Activated B cell treated with CpG ODN at 0.5 μM for 24 hours (primary cell): ENCODE results near the gene MACO1. TPM values are rescaled to one million over a fixed set of nuclear protein-coding genes. Genes with fewer than 3 reads are reported as not detected.

ENCODE experiments used
- ATAC-seq: fragments of 200-7000 bp; cut with Tn5 transposase; one replicate; pipeline ENCODE4 v1.10.0; 2021; ENCODE audit warnings: low read depth, mild to moderate bottlenecking, moderate library complexity
- CTCF ChIA-PET: fragments of 350-600 bp; sonication (Branson Sonifier 250); formaldehyde crosslinking; loops from one replicate; lab custom pipeline; 2021; ENCODE audit warnings: antibody characterized with exemption; lab: Charles Lee
- POLR2A ChIA-PET: fragments of 350-600 bp; sonication (Branson Sonifier 250); formaldehyde crosslinking; loops from one replicate; lab custom pipeline; 2021; ENCODE audit warnings: antibody characterized with exemption; lab: Charles Lee
- DNase-seq: peaks from one replicate; pipeline ENCODE4 v3.0.0; 2022
- H3K27ac Mint-ChIP-seq: one replicate; pipeline ENCODE4 v1.8.0; 2020; ENCODE audit warnings: mixed read lengths
- H3K27me3 Mint-ChIP-seq: one replicate; pipeline ENCODE4 v1.8.0; 2021; ENCODE audit warnings: mixed read lengths
- H3K36me3 Mint-ChIP-seq: one replicate; pipeline ENCODE4 v1.8.0; 2021; ENCODE audit warnings: low read depth, mixed read lengths
- H3K4me1 Mint-ChIP-seq: one replicate; pipeline ENCODE4 v1.8.0; 2021; ENCODE audit warnings: mixed read lengths
- H3K4me3 Mint-ChIP-seq: one replicate; pipeline ENCODE4 v1.8.0; 2020; ENCODE audit warnings: mild to moderate bottlenecking, mixed read lengths
- H3K9me3 Mint-ChIP-seq: one replicate; pipeline ENCODE4 v1.8.0; 2020; ENCODE audit warnings: mixed read lengths
- intact Hi-C: fragments of 100-400 bp; cut with micrococcal nuclease; formaldehyde crosslinking; loops from one replicate; pipeline ENCODE4 v1.15.1; 2024
- total RNA-seq: library from RNA; stranded (reverse); gene quantifications from 2 replicates; pipeline ENCODE4 v1.2.3, GENCODE V29; 2022
- TF ChIP-seq, protein P1 (sequence below): fragments of 200-600 bp; IDR thresholded peaks from one replicate; pipeline ENCODE4 v1.8.0; 2022; ENCODE audit warnings: antibody characterized with exemption, mild to moderate bottlenecking

Gene MACO1
- total RNA-seq, 1 donor from 2014 or later = 19.7 TPM

DNA sequence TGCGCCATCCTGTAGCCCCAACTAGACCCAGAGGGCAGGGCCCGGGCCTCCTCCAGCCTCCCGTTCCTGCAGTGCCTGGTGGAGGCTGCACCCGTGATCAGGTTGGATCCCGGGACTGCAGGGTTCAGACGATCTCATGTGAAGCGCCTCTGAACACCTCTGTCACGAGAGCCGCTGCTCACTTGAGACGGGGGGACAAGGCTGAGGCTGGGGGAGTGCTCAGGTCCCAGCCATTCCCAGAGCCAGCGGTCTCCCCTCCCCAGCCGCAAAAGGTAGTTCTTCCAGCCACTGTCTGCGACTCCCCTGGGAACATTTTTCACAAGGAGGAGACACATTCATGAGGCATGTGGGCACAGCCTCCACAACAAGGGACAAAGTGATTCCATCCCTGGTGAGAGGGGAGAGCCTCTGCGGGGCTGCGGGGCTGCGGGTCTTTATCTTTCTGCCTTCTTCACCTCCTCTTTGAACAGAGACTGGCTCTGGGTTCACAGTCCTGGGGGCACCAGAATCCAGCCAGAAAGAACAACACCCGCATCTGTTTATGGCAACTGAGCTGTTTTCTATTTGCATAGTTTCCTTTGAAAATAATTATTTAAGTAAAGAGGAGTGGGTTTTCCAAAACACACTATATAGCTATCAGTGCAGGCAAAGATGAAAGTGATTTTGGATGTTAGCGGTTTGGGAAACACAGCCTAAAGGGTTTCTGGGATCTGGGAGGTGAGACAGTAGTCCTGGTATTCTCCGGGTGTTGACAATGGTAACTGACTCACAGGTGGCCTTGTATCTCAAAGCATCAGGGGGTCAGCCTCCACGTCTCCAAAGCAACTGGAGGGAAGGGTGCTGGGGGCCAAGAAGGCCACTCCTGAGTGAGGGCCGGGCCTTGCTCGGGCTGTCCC is 99.7 kb downstream of the MACO1 start:
- no peak overlapping the region for H3K27ac Mint-ChIP-seq
- POLR2A ChIA-PET = interaction anchor here (0.5 kb wide), 1 partner anchor 83 kb away, joined by 3 read pairs; no protein-coding TSS in a partner anchor
- no peak overlapping the region for H3K4me3 Mint-ChIP-seq
- TF ChIP-seq, protein P1, sequence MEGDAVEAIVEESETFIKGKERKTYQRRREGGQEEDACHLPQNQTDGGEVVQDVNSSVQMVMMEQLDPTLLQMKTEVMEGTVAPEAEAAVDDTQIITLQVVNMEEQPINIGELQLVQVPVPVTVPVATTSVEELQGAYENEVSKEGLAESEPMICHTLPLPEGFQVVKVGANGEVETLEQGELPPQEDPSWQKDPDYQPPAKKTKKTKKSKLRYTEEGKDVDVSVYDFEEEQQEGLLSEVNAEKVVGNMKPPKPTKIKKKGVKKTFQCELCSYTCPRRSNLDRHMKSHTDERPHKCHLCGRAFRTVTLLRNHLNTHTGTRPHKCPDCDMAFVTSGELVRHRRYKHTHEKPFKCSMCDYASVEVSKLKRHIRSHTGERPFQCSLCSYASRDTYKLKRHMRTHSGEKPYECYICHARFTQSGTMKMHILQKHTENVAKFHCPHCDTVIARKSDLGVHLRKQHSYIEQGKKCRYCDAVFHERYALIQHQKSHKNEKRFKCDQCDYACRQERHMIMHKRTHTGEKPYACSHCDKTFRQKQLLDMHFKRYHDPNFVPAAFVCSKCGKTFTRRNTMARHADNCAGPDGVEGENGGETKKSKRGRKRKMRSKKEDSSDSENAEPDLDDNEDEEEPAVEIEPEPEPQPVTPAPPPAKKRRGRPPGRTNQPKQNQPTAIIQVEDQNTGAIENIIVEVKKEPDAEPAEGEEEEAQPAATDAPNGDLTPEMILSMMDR = no peak
- H3K36me3 Mint-ChIP-seq = no peaks in the 10 kb centered on the region
- no peak for ATAC-seq
- CTCF ChIA-PET = no interaction called here
- H3K27me3 Mint-ChIP-seq = peaks cover 2% of the 10 kb centered on the region
- H3K4me1 Mint-ChIP-seq = no peaks in the 10 kb centered on the region
- intact Hi-C loops = no loop called here
- peaks cover 2% of the 10 kb centered on the region for H3K9me3 Mint-ChIP-seq
- no peak for DNase-seq

- Mint-ChIP-seq H3K27ac (no peak overlapping the region), H3K36me3 (no peaks in the 10 kb centered on the region), H3K27me3 (peaks cover 2% of the 10 kb centered on the region), H3K4me3 (no peak overlapping the region), H3K4me1 (no peaks in the 10 kb centered on the region), H3K9me3 (no peaks in the 10 kb centered on the region)
- TF ChIP-seq, protein P1 = no peak
- intact Hi-C loops = no loop called here
- CTCF ChIA-PET = no interaction called here
- DNase-seq = no peak
- POLR2A ChIA-PET = interaction anchor here (0.5 kb wide), 1 partner anchor 82 kb away, joined by 3 read pairs; no protein-coding TSS in a partner anchor
- no peak for ATAC-seq
Measured at GRCh38 chr1:25531082-25531461, 100.4 kb downstream of the MACO1 start.

- TF ChIP-seq, protein P1 = no peak
- H3K4me1 Mint-ChIP-seq = no peaks in the 10 kb centered on the region
- POLR2A ChIA-PET = no interaction called here
- no peaks in the 10 kb centered on the region for H3K36me3 Mint-ChIP-seq
- CTCF ChIA-PET = no interaction called here
- intact Hi-C loops = no loop called here
- no peaks in the 10 kb centered on the region for H3K9me3 Mint-ChIP-seq
- H3K4me3 Mint-ChIP-seq = no peak overlapping the region
- ATAC-seq (no peak), DNase-seq (no peak)
- no peak overlapping the region for H3K27ac Mint-ChIP-seq
- H3K27me3 Mint-ChIP-seq = peaks cover 5% of the 10 kb centered on the region
Measured at GRCh38 chr1:25532970-25533369, 102.3 kb downstream of the MACO1 start.

DNA sequence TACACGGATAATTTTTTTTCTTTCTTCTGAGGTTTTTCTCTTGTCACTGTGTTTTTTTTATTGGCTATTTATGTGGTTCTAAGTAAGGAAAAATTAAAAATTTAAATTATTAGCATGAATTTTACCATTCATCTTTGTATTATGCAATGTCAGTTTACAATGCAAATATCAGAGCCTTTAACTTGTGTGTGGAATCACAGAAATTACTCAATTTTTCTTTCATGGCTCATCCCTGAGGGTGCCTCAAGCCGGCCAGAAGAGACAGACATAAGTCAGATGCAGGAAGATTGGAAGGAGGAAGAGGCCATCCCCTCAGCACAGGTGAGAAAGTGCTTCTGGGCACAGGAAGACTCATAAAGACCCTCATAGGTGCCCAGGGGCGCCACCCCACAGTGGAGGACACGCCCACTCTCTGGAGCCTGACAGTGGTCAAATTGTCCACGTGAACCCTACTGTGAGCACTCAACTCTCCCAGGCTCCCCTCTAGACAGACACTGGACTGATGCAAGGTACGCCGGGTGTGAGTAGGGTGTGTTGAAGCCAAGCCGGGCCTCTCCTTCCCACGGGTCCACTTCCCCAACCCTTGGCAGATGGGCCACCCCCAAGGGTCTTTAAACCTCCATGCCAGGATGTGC is 103.2 kb downstream of the MACO1 start:
- POLR2A ChIA-PET = no interaction called here
- Mint-ChIP-seq H3K27ac (no peak overlapping the region), H3K27me3 (peaks cover 5% of the 10 kb centered on the region), H3K36me3 (no peaks in the 10 kb centered on the region), H3K9me3 (no peaks in the 10 kb centered on the region), H3K4me1 (no peaks in the 10 kb centered on the region), H3K4me3 (no peak overlapping the region)
- ATAC-seq (no peak), DNase-seq (no peak)
- CTCF ChIA-PET = no interaction called here
- TF ChIP-seq, protein P1 = no peak
- intact Hi-C loops = no loop called here

- DNase-seq (no peak), ATAC-seq (no peak)
- Mint-ChIP-seq H3K36me3 (no peaks in the 10 kb centered on the region), H3K4me3 (no peak overlapping the region), H3K4me1 (no peaks in the 10 kb centered on the region), H3K27me3 (peaks cover 3% of the 10 kb centered on the region), H3K9me3 (no peaks in the 10 kb centered on the region), H3K27ac (no peak overlapping the region)
- ChIA-PET POLR2A (no interaction called here), CTCF (interaction anchor here (0.9 kb wide), 1 partner anchor 15 kb away, joined by 3 read pairs; no protein-coding TSS in a partner anchor)
- TF ChIP-seq, protein P1 = no peak
- intact Hi-C loops = no loop called here
Measured at GRCh38 chr1:25534410-25534788, 103.7 kb downstream of the MACO1 start.
